K562 (cell line): ENCODE data around the gene CEP20. TPM values are rescaled to one million over a fixed set of nuclear protein-coding genes. Genes with fewer than 3 reads are reported as not detected.

Experiments
- ATAC-seq: fragments of 200-7000 bp; cut with Tn5 transposase; 3 replicates; pipeline ENCODE4 v1.9.1; 2020; ENCODE audit warnings: moderate library complexity
- BruUV-seq: library from RNA; stranded (reverse); fragments of 400-500 nt; replicated peaks from 2 replicates; lab custom pipeline; 2021; lab: Mats Ljungman, UMichigan
- CTCF ChIA-PET: fragments of 300-600 bp; formaldehyde crosslinking; extraction: SDS; loops from one replicate; lab custom pipeline; 2021; ENCODE audit warnings: low intra/inter-chr PET ratio; lab: Yijun Ruan, JAX
- POLR2A ChIA-PET: fragments of 300-600, 350-650 bp; sonication (Branson Sonifier 250); formaldehyde crosslinking; extraction: SDS; loops from one replicate; lab custom pipeline; 2021; ENCODE audit warnings: antibody characterized with exemption, inconsistent platforms; lab: Yijun Ruan, JAX
- DNase-seq, 4 experiments: peaks; one replicate each; pipeline versions ENCODE4 v3.0.0 to v3.0.0-alpha.2; 2011 to 2018; ENCODE audit warnings: low spot score in 3 of 4, mixed read lengths in 3 of 4; ENCODE audit errors: extremely low read depth in 1 of 4
- FAIRE-seq: peaks from 2 replicates; lab custom pipeline; 2011; peaks lifted over from hg19 to GRCh38; lab: Jason Lieb, UNC
- H2AFZ ChIP-seq: 2 replicates; pipeline ENCODE4 v1.6.0; 2011; ENCODE audit warnings: low read depth, low read length, control low read depth, inconsistent platforms
- H3K27ac ChIP-seq: fragments of 200-600 bp; 3 replicates; pipeline ENCODE4 v1.8.0; 2011; ENCODE audit warnings: low read depth, mild to moderate bottlenecking, control low read depth, inconsistent platforms, low read length, moderate library complexity, mixed read lengths; ENCODE audit errors: extremely low read depth
- H3K27me3 ChIP-seq, 2 experiments: fragments of 300-600 bp in 1 of 2; 2 replicates in 1 of 2; 3 replicates in 1 of 2; pipeline versions ENCODE4 v1.6.0 to v1.8.0; 2011; ENCODE audit warnings: inconsistent platforms in 2 of 2, low read length in 2 of 2, mild to moderate bottlenecking in 1 of 2, mixed read lengths in 1 of 2, moderate library complexity in 1 of 2; ENCODE audit not compliant: control insufficient read depth in 2 of 2, insufficient read depth in 2 of 2
- H3K36me3 ChIP-seq: fragments of 300-600 bp; 3 replicates; pipeline ENCODE4 v1.8.0; 2011; ENCODE audit warnings: mild to moderate bottlenecking, low read length, inconsistent platforms; ENCODE audit not compliant: control insufficient read depth, insufficient read depth
- H3K4me1 ChIP-seq, 2 experiments: fragments of 200-600 bp in 1 of 2; replicated peaks in 1 of 2; 2 replicates in 1 of 2; 3 replicates in 1 of 2; pipeline versions ENCODE4 v1.5.1 to v1.8.0; 2011; ENCODE audit warnings: inconsistent platforms in 2 of 2, low read length in 2 of 2, mild to moderate bottlenecking in 1 of 2, mixed read lengths in 1 of 2, moderate library complexity in 1 of 2; ENCODE audit not compliant: control insufficient read depth in 2 of 2, insufficient read depth in 2 of 2
- H3K4me2 ChIP-seq: 2 replicates; pipeline ENCODE4 v1.6.1; 2011; ENCODE audit warnings: low read length, control low read depth, inconsistent platforms, mixed read lengths; ENCODE audit not compliant: insufficient read depth
- H3K4me3 ChIP-seq: fragments of 200-600 bp; sonication (generic), shearing (Covaris generic); 2 replicates; pipeline ENCODE4 v1.5.1; 2016; ENCODE audit warnings: control low read depth, inconsistent platforms
- H3K79me2 ChIP-seq: fragments of 200-600 bp; 3 replicates; pipeline ENCODE4 v1.8.0; 2011; ENCODE audit warnings: low read length, inconsistent platforms; ENCODE audit not compliant: control insufficient read depth, insufficient read depth
- H3K9ac ChIP-seq, 2 experiments: 2 replicates each; pipeline versions ENCODE4 v1.6.0 to v1.6.1; 2011; ENCODE audit warnings: low read depth in 2 of 2, low read length in 2 of 2, control low read depth in 1 of 2, inconsistent platforms in 1 of 2, mild to moderate bottlenecking in 1 of 2, mixed read lengths in 1 of 2; ENCODE audit not compliant: insufficient read depth in 1 of 2
- H3K9me1 ChIP-seq: one replicate; pipeline ENCODE4 v1.6.0; 2011; ENCODE audit warnings: inconsistent platforms, mild to moderate bottlenecking, low read length, moderate library complexity; ENCODE audit not compliant: control insufficient read depth, insufficient read depth
- H3K9me3 ChIP-seq: replicated peaks from 2 replicates; pipeline ENCODE4 v1.5.1; 2011; ENCODE audit warnings: low read depth, low read length, inconsistent platforms; ENCODE audit not compliant: control insufficient read depth, insufficient read depth
- H4K20me1 ChIP-seq: replicated peaks from 2 replicates; pipeline ENCODE4 v1.6.1; 2011; ENCODE audit warnings: low read length, inconsistent platforms, mixed read lengths; ENCODE audit not compliant: control insufficient read depth, insufficient read depth
- ATF4 ChIP-seq: fragments of 450-650 bp; formaldehyde crosslinking; IDR thresholded peaks from 2 replicates; pipeline ENCODE4 v1.4.0; 2022; ENCODE audit warnings: mild to moderate bottlenecking, moderate library complexity
- CEBPB ChIP-seq: fragments of 450-650 bp; IDR thresholded peaks from 2 replicates; pipeline ENCODE4 v1.6.1; 2016; ENCODE audit warnings: missing genetic modification characterization, missing compliant biosample characterization
- E2F5 ChIP-seq: sonication (generic); formaldehyde crosslinking; IDR thresholded peaks from 2 replicates; pipeline ENCODE4 v1.8.0; 2022; ENCODE audit warnings: mild to moderate bottlenecking, missing genetic modification reagents
- HMGN3 ChIP-seq: IDR thresholded peaks from 2 replicates; pipeline ENCODE4 v1.6.1; 2011; ENCODE audit warnings: borderline replicate concordance, low read depth, mild to moderate bottlenecking, mixed read lengths, low read length; ENCODE audit not compliant: insufficient read length; ENCODE audit errors: extremely low read depth
- KLF1 ChIP-seq: fragments of 450-650 bp; IDR thresholded peaks from 2 replicates; pipeline ENCODE4 v1.6.1; 2016; ENCODE audit warnings: missing genetic modification characterization, missing compliant biosample characterization
- MAFG ChIP-seq: fragments of 450-650 bp; conservative IDR thresholded peaks from 2 replicates; pipeline ENCODE4 v1.6.1; 2016; ENCODE audit warnings: missing genetic modification characterization, missing compliant biosample characterization
- MCM2 ChIP-seq: fragments of 450-650 bp; IDR thresholded peaks from 2 replicates; pipeline ENCODE4 v1.6.1; 2017; ENCODE audit warnings: low read depth, mild to moderate bottlenecking
- POU5F1 ChIP-seq: fragments of 150-350 bp; IDR thresholded peaks from 2 replicates; pipeline ENCODE4 v1.6.1; 2014; ENCODE audit warnings: borderline replicate concordance, low read length, low read depth, mild to moderate bottlenecking; ENCODE audit not compliant: partially characterized antibody
- TRIM24 ChIP-seq, 2 experiments: fragments of 450-650 bp; IDR thresholded peaks; 2 replicates each; pipeline ENCODE4 v1.6.1; 2016
- ZNF133 ChIP-seq: fragments of 250-450 bp; sonication (Bioruptor Pico); IDR thresholded peaks from 2 replicates; pipeline ENCODE4 v1.4.0; 2020; ENCODE audit warnings: mild to moderate bottlenecking
- ZNF282 ChIP-seq: sonication (generic); formaldehyde crosslinking; IDR thresholded peaks from 2 replicates; pipeline ENCODE4 v1.8.1; 2023; ENCODE audit warnings: missing genetic modification reagents
- ZNF507 ChIP-seq: conservative IDR thresholded peaks from 2 replicates; pipeline ENCODE4 v1.6.1; 2017; ENCODE audit warnings: missing genetic modification characterization, missing compliant biosample characterization
- ZNF512 ChIP-seq: IDR thresholded peaks from 2 replicates; pipeline ENCODE4 v1.6.1; 2016; ENCODE audit warnings: missing genetic modification characterization, missing compliant biosample characterization
- WGBS: fragments of 100-300 bp; shearing (Covaris generic); methylation state at CpG from one replicate; pipeline ENCODE4 v1.1.6; 2016; ENCODE audit warnings: low coverage, mixed read lengths; ENCODE audit not compliant: insufficient coverage; ENCODE audit errors: missing lambda C conversion rate; 5-methylcytosine and 5-hydroxymethylcytosine counted together
- in situ Hi-C: fragments of 300-500 bp; cut with MboI; formaldehyde crosslinking; loops from 4 replicates; pipeline ENCODE4 v1.15.0; 2018; ENCODE audit warnings: inconsistent platforms, mixed read lengths
- intact Hi-C: fragments of 100-400 bp; cut with micrococcal nuclease; formaldehyde crosslinking; loops from 2 replicates; pipeline ENCODE4 v1.14.2; 2022
- polyA plus RNA-seq, 8 experiments: library from polyadenylated mRNA; depleted of rRNA in 4 of 8; stranded (reverse) in 5 of 8; unstranded in 3 of 8; fragments of >200 nt; fragmentation: Nextera tagmentation in 2 of 8; fragmentation: Illumina TruSeq in 1 of 8; extraction: Ambion mirVana in 2 of 8; extraction: Trizol in 1 of 8; gene quantifications; 2 replicates each; pipeline versions ENCODE4 v1.2.1 to v1.2.3, GENCODE V29; 2011 to 2014; ENCODE audit warnings: inconsistent platforms in 1 of 8, missing spikeins in 1 of 8
- total RNA-seq, 7 experiments: library from RNA; depleted of rRNA in 6 of 7; stranded (reverse); fragments of >200 nt in 6 of 7; fragmentation: Illumina TruSeq in 2 of 7; extraction: Trizol in 2 of 7; gene quantifications; 2 replicates each; pipeline versions ENCODE4 v1.2.1 to v1.2.3, GENCODE V29; 2011 to 2021; ENCODE audit warnings: low replicate concordance in 1 of 7

Gene CEP20
- total and polyA plus RNA-seq, 9 of the 15 experiments (the other 6 are each of a cell fraction or from before 2014, with no cell fraction given), result 41.3 to 150 (median 104) TPM

- H4K20me1 ChIP-seq, result no peaks in the 10 kb centered on the region
- no peak overlapping the region for H3K4me2 ChIP-seq
- H3K27me3 ChIP-seq, result no peaks in the 10 kb centered on the region
- H3K27ac ChIP-seq, result no peak overlapping the region
- ATAC-seq (no peak), FAIRE-seq (no peak), DNase-seq (no peak)
- H3K9ac ChIP-seq, result no peak overlapping the region
- intact Hi-C loops (loop anchor here (10.0 kb wide), 1 partner anchor 71 kb away; the partner anchor contains the start of gene ABCC1), in situ Hi-C loops (no loop called here)
- H3K9me1 ChIP-seq, result no peaks in the 10 kb centered on the region
- H3K9me3 ChIP-seq, result no peaks in the 10 kb centered on the region
- CTCF ChIA-PET, result no interaction called here
- WGBS, result 100% methylated on average over 1 of the region's 1 CpG
- H3K79me2 ChIP-seq, result peaks cover 23% of the 10 kb centered on the region
- no peaks in the 10 kb centered on the region; a peak in 2 of 5 replicates for H3K4me1 ChIP-seq
- BruUV-seq, result no TSS peak
- H3K36me3 ChIP-seq, result peaks cover 88% of the 10 kb centered on the region
- TF ChIP-seq CEBPB (tag) (0 out of 2 replicates have a peak, but pooled peaks have one; percentile 8), MCM2 (no peak)
- POLR2A ChIA-PET, result interaction anchor here (0.6 to 2.4 kb wide), 5 partner anchors 9 to 148 kb away, joined by 3 to 10 read pairs (median 5); partner anchors contain the start of gene CEP20
- no peak overlapping the region for H3K4me3 ChIP-seq
- H2AFZ ChIP-seq, result no peak overlapping the region
Measured at GRCh38 chr16:15873737-15874136, 14.7 kb downstream of the CEP20 start.

- CTCF ChIA-PET, result interaction anchor here (0.5 kb wide), 1 partner anchor 185 kb away, joined by 3 read pairs; no protein-coding TSS in a partner anchor
- no peak for ATAC-seq
- in situ Hi-C loops, result no loop called here
Measured at GRCh38 chr16:15873301-15873700, 15.1 kb downstream of the CEP20 start.

More at GRCh38 chr16:15873301-15873700, 15.1 kb downstream of the CEP20 start:
- intact Hi-C loops, result loop anchor here (10.0 kb wide), 1 partner anchor 72 kb away; the partner anchor contains the start of gene ABCC1
- no peaks in the 10 kb centered on the region for H3K27me3 ChIP-seq
- no peaks in the 10 kb centered on the region for H3K9me3 ChIP-seq
- 91% methylated on average over 2 of the region's 2 CpGs for WGBS
- no peak overlapping the region for H3K4me3 ChIP-seq
- BruUV-seq, result no TSS peak
- TF ChIP-seq ZNF133 (CRISPR knock-in tag) (no peak), E2F5 (CRISPR knock-in tag) (no peak), HMGN3 (no peak), MAFG (tag) (no peak), KLF1 (no peak), ZNF282 (CRISPR knock-in tag) (no peak), ATF4 (CRISPR knock-in tag) (no peak), ZNF512 (no peak), POU5F1 (no peak), ZNF507 (tag) (no peak), TRIM24 (IDR thresholded peaks at IDR 0.05) (no peak)
- no peaks in the 10 kb centered on the region for H4K20me1 ChIP-seq
- FAIRE-seq (no peak), DNase-seq (no peak)
- H3K27ac ChIP-seq, result no peak overlapping the region
- no peaks in the 10 kb centered on the region; a peak in 1 of 5 replicates for H3K4me1 ChIP-seq
- no peaks in the 10 kb centered on the region for H3K9me1 ChIP-seq
- H3K79me2 ChIP-seq, result peaks cover 18% of the 10 kb centered on the region
- H3K36me3 ChIP-seq, result peaks cover 85% of the 10 kb centered on the region
- POLR2A ChIA-PET, result interaction anchor here (1.0 to 2.4 kb wide), 4 partner anchors 9 to 149 kb away, joined by 3 to 10 read pairs (median 6); partner anchors contain the start of gene CEP20
- no peak overlapping the region for H3K9ac ChIP-seq
- H3K4me2 ChIP-seq, result no peak overlapping the region
- H2AFZ ChIP-seq, result no peak overlapping the region
